GM13977 (cell line): ENCODE measurements around the gene ALMS1.

ENCODE experiments used
- DNase-seq: peaks from one replicate; pipeline ENCODE4 v3.0.0; 2012; ENCODE audit warnings: low spot score
- CTCF ChIP-seq: IDR thresholded peaks from 2 replicates; pipeline ENCODE4 v1.5.1; 2012; ENCODE audit warnings: mild to moderate bottlenecking, control low read depth; ENCODE audit not compliant: insufficient read depth; ENCODE audit errors: extremely low read depth, missing control alignments
- in situ Hi-C: fragments of 300-500 bp; cut with MboI; formaldehyde crosslinking; loops from one replicate; pipeline ENCODE4 v1.12.0; 2022; ENCODE audit warnings: low sequenced_read_pairs, low pct_unique_long_range_greater_than_20kb, mixed read lengths, inconsistent platforms; ENCODE audit not compliant: unreplicated experiment

Gene ALMS1

GRCh38 chr2:73566288-73566878 is 180.7 kb downstream of the ALMS1 start:
- TF ChIP-seq CTCF, result no peak
- in situ Hi-C loops, result no loop called here
- DNase-seq, result no peak

GRCh38 chr2:73575261-73575660 is 189.6 kb downstream of the ALMS1 start:
- TF ChIP-seq CTCF, result no peak
- no peak for DNase-seq
- in situ Hi-C loops, result no loop called here

- TF ChIP-seq CTCF, result no peak
- DNase-seq, result no peak
- in situ Hi-C loops, result no loop called here
Observed at GRCh38 chr2:73582364-73582763, 196.7 kb downstream of the ALMS1 start.

GRCh38 chr2:73588177-73588576 is 202.5 kb downstream of the ALMS1 start:
- in situ Hi-C loops, result no loop called here
- DNase-seq, result no peak

GRCh38 chr2:73593680-73594079 is 208.0 kb downstream of the ALMS1 start:
- no peak for DNase-seq
- in situ Hi-C loops, result no loop called here
- no peak for TF ChIP-seq CTCF

More at GRCh38 chr2:73588177-73588576, 202.5 kb downstream of the ALMS1 start:
- TF ChIP-seq CTCF, result no peak

- no peak for TF ChIP-seq CTCF
- DNase-seq, result no peak
- in situ Hi-C loops, result no loop called here
Observed at GRCh38 chr2:73594251-73594650, 208.6 kb downstream of the ALMS1 start.

- no peak for TF ChIP-seq CTCF
- DNase-seq, result no peak
- in situ Hi-C loops, result no loop called here
Observed at GRCh38 chr2:73601780-73602179, 216.1 kb downstream of the ALMS1 start.
